H1 (cell line): ENCODE measurements around the gene SLC35A2. TPM values are rescaled to one million over a fixed set of nuclear protein-coding genes. Genes with fewer than 3 reads are reported as not detected.
A peak's percentile ranks its signal among the peaks of the same experiment; 100 is the strongest.

ENCODE experiments used
- CTCF ChIA-PET: fragments of 300-600 bp; sonication (Branson Sonifier 250); formaldehyde crosslinking; loops from one replicate; lab custom pipeline; 2021; ENCODE audit not compliant: partially characterized antibody; lab: Charles Lee
- POLR2A ChIA-PET: fragments of 300-600 bp; sonication (Branson Sonifier 250); formaldehyde crosslinking; loops from one replicate; lab custom pipeline; 2021; ENCODE audit warnings: inconsistent platforms; ENCODE audit not compliant: partially characterized antibody; lab: Charles Lee
- DNase-seq, 2 experiments: peaks; one replicate each; pipeline versions ENCODE4 v3.0.0 to v3.0.0-alpha.2; 2010 to 2022; ENCODE audit warnings: low spot score in 2 of 2, low read depth in 1 of 2, mixed read lengths in 1 of 2
- FAIRE-seq: peaks from 2 replicates; lab custom pipeline; 2011; peaks lifted over from hg19 to GRCh38; lab: Jason Lieb, UNC
- H2AFZ ChIP-seq: 2 replicates; pipeline ENCODE4 v1.8.1; 2012; ENCODE audit warnings: low read length, inconsistent platforms
- H2AK5ac ChIP-seq: 2 replicates; pipeline ENCODE4 v1.6.1; 2013; ENCODE audit warnings: low read depth, low read length
- H2BK120ac ChIP-seq: replicated peaks from 2 replicates; pipeline ENCODE3; 2013; ENCODE audit warnings: low read depth, low read length, inconsistent platforms
- H2BK12ac ChIP-seq: 2 replicates; pipeline ENCODE4 v1.6.1; 2013; ENCODE audit warnings: low read depth, low read length
- H2BK15ac ChIP-seq: 2 replicates; pipeline ENCODE4 v1.6.1; 2013; ENCODE audit warnings: low read length
- H2BK20ac ChIP-seq: 2 replicates; pipeline ENCODE4 v1.6.1; 2013; ENCODE audit warnings: low read length
- H2BK5ac ChIP-seq: 2 replicates; pipeline ENCODE4 v1.6.1; 2013; ENCODE audit warnings: low read depth, low read length
- H3K14ac ChIP-seq: 2 replicates; pipeline ENCODE4 v1.6.1; 2013; ENCODE audit warnings: inconsistent platforms; ENCODE audit not compliant: insufficient read length
- H3K18ac ChIP-seq: 2 replicates; pipeline ENCODE4 v1.6.1; 2013; ENCODE audit warnings: low read length; ENCODE audit errors: extremely low read depth
- H3K23ac ChIP-seq: 2 replicates; pipeline ENCODE4 v1.6.1; 2013; ENCODE audit warnings: inconsistent platforms; ENCODE audit not compliant: insufficient read length
- H3K23me2 ChIP-seq: 2 replicates; pipeline ENCODE4 v1.6.1; 2013; ENCODE audit warnings: low read depth, low read length
- H3K27ac ChIP-seq: 2 replicates; pipeline ENCODE4 v1.6.1; 2011; ENCODE audit warnings: low read depth, low read length, inconsistent platforms
- H3K27me3 ChIP-seq, 4 experiments: replicated peaks in 1 of 4; 1 replicate in 1 of 4; 2 replicates in 3 of 4; pipeline versions ENCODE4 v1.6.1 to v1.8.1; 2011 to 2013; ENCODE audit warnings: low read length in 3 of 4, mild to moderate bottlenecking in 3 of 4, inconsistent platforms in 2 of 4, mixed read lengths in 2 of 4, moderate library complexity in 1 of 4; ENCODE audit not compliant: control insufficient read depth in 3 of 4, insufficient read depth in 3 of 4; ENCODE audit errors: extremely low read depth in 1 of 4
- H3K36me3 ChIP-seq, 4 experiments: 2 replicates each; pipeline versions ENCODE4 v1.6.1 to v1.8.1; 2011 to 2013; ENCODE audit warnings: mild to moderate bottlenecking in 4 of 4, low read length in 3 of 4, moderate library complexity in 2 of 4, control low read depth in 1 of 4, inconsistent platforms in 1 of 4; ENCODE audit not compliant: insufficient read depth in 4 of 4, control insufficient read depth in 2 of 4
- H3K4ac ChIP-seq: replicated peaks from 2 replicates; pipeline ENCODE3; 2013; ENCODE audit warnings: low read length, low read depth, mixed read lengths, inconsistent platforms; ENCODE audit not compliant: insufficient read length
- H3K4me1 ChIP-seq, 4 experiments: replicated peaks in 1 of 4; 1 replicate in 1 of 4; 2 replicates in 3 of 4; pipeline versions ENCODE4 v1.6.1 to v1.8.1; 2011 to 2013; ENCODE audit warnings: low read length in 3 of 4, inconsistent platforms in 2 of 4, mixed read lengths in 1 of 4; ENCODE audit not compliant: insufficient read depth in 4 of 4, control insufficient read depth in 3 of 4
- H3K4me2 ChIP-seq, 2 experiments: 2 replicates each; pipeline versions ENCODE4 v1.6.1 to v1.8.1; 2011 to 2013; ENCODE audit warnings: low read depth in 2 of 2, low read length in 2 of 2, control low read depth in 1 of 2, inconsistent platforms in 1 of 2, mild to moderate bottlenecking in 1 of 2; ENCODE audit not compliant: insufficient read depth in 1 of 2
- H3K4me3 ChIP-seq, 4 experiments: fragments of 200-600, 300-600 bp in 1 of 4; sonication (generic), shearing (Covaris generic), sonication (Bioruptor Twin) in 1 of 4; 2 replicates each; pipeline versions ENCODE4 v1.5.1 to v1.8.1; 2011 to 2016; ENCODE audit warnings: low read length in 4 of 4, low read depth in 3 of 4, control low read depth in 2 of 4, inconsistent platforms in 2 of 4, mild to moderate bottlenecking in 2 of 4, mixed read lengths in 1 of 4, moderate library complexity in 1 of 4; ENCODE audit not compliant: insufficient read depth in 2 of 4; ENCODE audit errors: extremely low read depth in 1 of 4
- H3K56ac ChIP-seq: replicated peaks from 2 replicates; pipeline ENCODE3; 2013; ENCODE audit warnings: low read depth, mild to moderate bottlenecking, mixed read lengths, low read length, inconsistent platforms; ENCODE audit not compliant: insufficient read length
- H3K79me1 ChIP-seq: 2 replicates; pipeline ENCODE4 v1.6.1; 2013; ENCODE audit warnings: low read depth, low read length, control low read depth
- H3K79me2 ChIP-seq, 2 experiments: 2 replicates each; pipeline versions ENCODE4 v1.6.1 to v1.8.1; 2012 to 2013; ENCODE audit warnings: low read length in 2 of 2, mild to moderate bottlenecking in 2 of 2, inconsistent platforms in 1 of 2; ENCODE audit not compliant: insufficient read depth in 2 of 2, control insufficient read depth in 1 of 2
- H3K9ac ChIP-seq, 4 experiments: replicated peaks in 1 of 4; 1 replicate in 1 of 4; 2 replicates in 3 of 4; pipeline versions ENCODE4 v1.6.1 to v1.8.1; 2011 to 2013; ENCODE audit warnings: low read depth in 3 of 4, low read length in 3 of 4, control low read depth in 2 of 4, mild to moderate bottlenecking in 2 of 4, moderate library complexity in 2 of 4, inconsistent platforms in 1 of 4; ENCODE audit errors: extremely low read depth in 1 of 4
- H3K9me3 ChIP-seq, 2 experiments: 2 replicates each; pipeline versions ENCODE4 v1.6.1 to v1.8.1; 2012 to 2013; ENCODE audit warnings: mild to moderate bottlenecking in 2 of 2, moderate library complexity in 2 of 2, control low read depth in 1 of 2, inconsistent platforms in 1 of 2, low read depth in 1 of 2, low read length in 1 of 2, mixed read lengths in 1 of 2; ENCODE audit not compliant: insufficient read depth in 2 of 2
- H4K20me1 ChIP-seq, 2 experiments: replicated peaks in 1 of 2; 2 replicates each; pipeline versions ENCODE3 to v1.8.1; 2011 to 2013; ENCODE audit warnings: inconsistent platforms in 2 of 2, low read length in 2 of 2, mild to moderate bottlenecking in 1 of 2; ENCODE audit not compliant: insufficient read depth in 2 of 2, control insufficient read depth in 1 of 2
- H4K5ac ChIP-seq: 2 replicates; pipeline ENCODE4 v1.6.1; 2013; ENCODE audit warnings: low read length, low read depth, mixed read lengths, inconsistent platforms; ENCODE audit not compliant: insufficient read length
- H4K8ac ChIP-seq: 2 replicates; pipeline ENCODE4 v1.8.0; 2013; ENCODE audit warnings: mild to moderate bottlenecking, moderate library complexity, low read length, inconsistent platforms; ENCODE audit not compliant: insufficient read depth; ENCODE audit errors: extremely low read depth
- H4K91ac ChIP-seq: replicated peaks from 2 replicates; pipeline ENCODE3; 2013; ENCODE audit warnings: low read length, mixed read lengths, inconsistent platforms; ENCODE audit not compliant: insufficient read length
- ASH2L ChIP-seq: fragments of 200-600, 300-600 bp; sonication (generic); IDR thresholded peaks from one replicate; pipeline ENCODE4 v1.7.1; 2017; ENCODE audit warnings: low read length
- CBX8 ChIP-seq: fragments of 300-800, 300-1000 bp; sonication (generic); IDR thresholded peaks from 2 replicates; pipeline ENCODE4 v1.7.1; 2016; ENCODE audit warnings: low read depth, low read length, borderline replicate concordance
- CHD1 ChIP-seq: IDR thresholded peaks from 2 replicates; pipeline ENCODE4 v1.6.1; 2012; ENCODE audit warnings: low read depth, low read length, improper control_type of control experiment
- CREB1 ChIP-seq: IDR thresholded peaks from 2 replicates; pipeline ENCODE4 v1.6.1; 2012; ENCODE audit warnings: inconsistent platforms
- EP300 ChIP-seq, 2 experiments: IDR thresholded peaks; 1 replicate in 1 of 2; 2 replicates in 1 of 2; pipeline ENCODE4 v1.6.1; 2011 to 2012; ENCODE audit warnings: low read depth in 2 of 2, low read length in 2 of 2, mild to moderate bottlenecking in 2 of 2, borderline replicate concordance in 1 of 2, inconsistent platforms in 1 of 2, moderate library complexity in 1 of 2
- JUND ChIP-seq: IDR thresholded peaks from 2 replicates; pipeline ENCODE4 v1.6.1; 2011; ENCODE audit warnings: mild to moderate bottlenecking, improper control_type of control experiment, low read length
- MAFK ChIP-seq: IDR thresholded peaks from 2 replicates; pipeline ENCODE4 v1.6.1; 2012; ENCODE audit warnings: low read depth, mild to moderate bottlenecking, improper control_type of control experiment, low read length
- POLR2AphosphoS5 ChIP-seq: IDR thresholded peaks from 2 replicates; pipeline ENCODE4 v1.6.1; 2011; ENCODE audit warnings: low read depth, low read length
- SAP30 ChIP-seq: fragments of 300-600 bp; sonication (generic); IDR thresholded peaks from 2 replicates; pipeline ENCODE4 v1.7.1; 2012; ENCODE audit warnings: low read length, moderate library complexity, mild to moderate bottlenecking, inconsistent platforms; ENCODE audit not compliant: insufficient read depth, insufficient replicate concordance
- SIN3A ChIP-seq, 2 experiments: IDR thresholded peaks in 1 of 2; conservative IDR thresholded peaks in 1 of 2; 2 replicates each; pipeline ENCODE4 v1.6.1; 2011 to 2012; ENCODE audit warnings: low read length in 2 of 2, improper control_type of control experiment in 1 of 2, low read depth in 1 of 2, mild to moderate bottlenecking in 1 of 2
- SP4 ChIP-seq: IDR thresholded peaks from 2 replicates; pipeline ENCODE4 v1.6.1; 2012; ENCODE audit warnings: low read length, inconsistent platforms
- TAF1 ChIP-seq: IDR thresholded peaks from 2 replicates; pipeline ENCODE4 v1.6.1; 2011; ENCODE audit warnings: mild to moderate bottlenecking, low read depth, low read length
- YY1 ChIP-seq: IDR thresholded peaks from 2 replicates; pipeline ENCODE4 v1.6.1; 2011; ENCODE audit warnings: low read depth, mild to moderate bottlenecking, low read length
- WGBS, 2 experiments: shearing (Covaris generic) in 1 of 2; methylation state at CpG; one replicate each; pipeline versions ENCODE4 v1.1.6 to v1.1.7; 2013 to 2015; ENCODE audit warnings: low lambda C conversion rate in 2 of 2, mixed read lengths in 2 of 2, inconsistent platforms in 1 of 2, low coverage in 1 of 2, missing lambda C conversion rate in 1 of 2; ENCODE audit not compliant: insufficient replicate concordance in 2 of 2, insufficient coverage in 1 of 2, insufficient read length in 1 of 2; ENCODE audit errors: extremely low coverage in 1 of 2, missing lambda C conversion rate in 1 of 2; 5-methylcytosine and 5-hydroxymethylcytosine counted together
- polyA plus RNA-seq, 7 experiments: library from polyadenylated mRNA; depleted of rRNA in 3 of 7; stranded (reverse) in 5 of 7; unstranded in 2 of 7; fragments of >200 nt in 5 of 7; fragments of 200-250 nt in 2 of 7; gene quantifications; 1 replicate in 5 of 7; 2 replicates in 1 of 7; 4 replicates in 1 of 7; pipeline versions ENCODE4 v1.2.1 to v1.2.3, GENCODE V29; 2011 to 2013; ENCODE audit warnings: missing spikeins in 2 of 7, mixed read lengths in 2 of 7
- total RNA-seq: library from RNA; stranded (reverse); fragmentation: NEBNext Ultra II Directional; extraction: Animal tissue kit (Norgen Biotek cat#: 25700); gene quantifications from 2 replicates; pipeline ENCODE4 v1.2.1, GENCODE V29; 2021

The SLC35A2 gene
- total and polyA plus RNA-seq, 2 of the 8 experiments (the other 6 are each of a cell fraction or from before 2014, with no cell fraction given), result 21.4 to 48.3 TPM

- no peak overlapping the region for H2AFZ ChIP-seq
- H3K4me1 ChIP-seq, result peaks cover 0 to 3% (median 2%) of the 10 kb centered on the region in 4 experiments; a peak in 3 of 7 replicates
- peak overlapping the region; percentile 1 for H3K4ac ChIP-seq
- DNase-seq, result peak in 1 of 2 experiments; percentile 81
- no peaks in the 10 kb centered on the region for H3K9me3 ChIP-seq
- peak overlapping the region; percentile 95 for H3K27ac ChIP-seq
- no peak overlapping the region for H3K23ac ChIP-seq
- H3K14ac ChIP-seq, result no peak overlapping the region
- 0% methylated on average over 11 of the region's 38 CpGs; no CpG with 5 or more reads in 1 of the 2 experiments for WGBS, 2 experiments
- H3K18ac ChIP-seq, result peak overlapping the region; percentile 7
- H2BK15ac ChIP-seq, result no peak overlapping the region
- peak overlapping the region; percentile 96 for H2BK5ac ChIP-seq
- H4K8ac ChIP-seq, result peak overlapping the region; percentile 90; the same call in 1 of the 2 replicates
- H2AK5ac ChIP-seq, result no peak overlapping the region
- no peak overlapping the region for H2BK12ac ChIP-seq
- no peaks in the 10 kb centered on the region; the same call in 1 of the 2 replicates for H3K79me1 ChIP-seq
- peaks cover 5% of the 10 kb centered on the region for H3K23me2 ChIP-seq
- peak overlapping the region; percentile 5 for H4K5ac ChIP-seq
- CTCF ChIA-PET, result interaction anchor here (1.3 kb wide), 2 partner anchors 12 to 40 kb away, joined by 4 to 6 read pairs; no protein-coding TSS in a partner anchor
- H3K56ac ChIP-seq, result peak overlapping the region; percentile 3
- peak overlapping the region; percentile 37 for H4K91ac ChIP-seq
- H3K4me2 ChIP-seq, result peak overlapping the region; percentile 85 to 94
- peaks cover 0 to 24% of the 10 kb centered on the region in 2 experiments; a peak in 2 of 4 replicates for H3K79me2 ChIP-seq
- H4K20me1 ChIP-seq, result peaks cover 7 to 8% of the 10 kb centered on the region in 2 experiments
- H3K36me3 ChIP-seq, result peaks cover 6 to 19% (median 13%) of the 10 kb centered on the region in 4 experiments; a peak in 6 of 8 replicates
- FAIRE-seq, result no peak
- H3K4me3 ChIP-seq, result peak overlapping the region; percentile 78 to 94 (median 82)
- no peaks in the 10 kb centered on the region for H3K27me3 ChIP-seq
- H2BK120ac ChIP-seq, result no peak overlapping the region
- peak overlapping the region; percentile 34 to 94 (median 86) for H3K9ac ChIP-seq
- POLR2A ChIA-PET, result interaction anchor here (0.7 to 4.7 kb wide), 24 partner anchors 9 to 243 kb away, joined by 3 to 49 read pairs (median 6); partner anchors contain the start of genes KCND1, PCSK1N and SLC35A2
- H2BK20ac ChIP-seq, result no peak overlapping the region
- TF ChIP-seq ASH2L (peak; percentile 47), JUND (peak; percentile 73), MAFK (no peak), CBX8 (no peak), SP4 (no peak; the same call in 1 of the 2 replicates), SIN3A (conservative IDR thresholded peaks at IDR 0.05 in 1 of 2, IDR thresholded peaks at IDR 0.05 in 1 of 2; ENCODE audit: low read depth in 1 of 2, low read length in 2 of 2) (peak in 1 of 2 experiments; percentile 76; a peak in 2 of 4 replicates), CREB1 (peak; percentile 60), TAF1 (peak; percentile 45; the same call in 1 of the 2 replicates), SAP30 (no peak), YY1 (no peak), EP300 (IDR thresholded peaks at IDR 0.05; ENCODE audit: borderline replicate concordance in 1 of 2, low read depth in 2 of 2, low read length in 2 of 2) (peak in 1 of 2 experiments; percentile 95; a peak in 2 of 3 replicates), POLR2AphosphoS5 (0 out of 2 replicates have a peak, but pooled peaks have one; percentile 13), CHD1 (peak; percentile 79)
These were observed 14.3 kb downstream of the SLC35A2 start for GRCh38 chrX:48897157-48897624.
